Activated CD4-positive, alpha-beta T cell treated with anti-CD3 and anti-CD28 coated beads for 36 hours (primary cell): Measurements from ENCODE around the gene MAN2A1. TPM values are rescaled to one million over a fixed set of nuclear protein-coding genes. Genes with fewer than 3 reads are reported as not detected.
"Not testable (repeated sequence)": the region's sequence is repeated elsewhere in the genome, so short reads cannot be mapped to it uniquely, and the experiment has no call there.

ENCODE experiments used
- ATAC-seq: fragments of 200-7000 bp; cut with Tn5 transposase; one replicate; pipeline ENCODE4 v1.10.0; 2021; ENCODE audit warnings: mild to moderate bottlenecking, moderate library complexity
- CTCF ChIA-PET: fragments of 350-600 bp; sonication (Branson Sonifier 250); formaldehyde crosslinking; loops from one replicate; lab custom pipeline; 2021; ENCODE audit warnings: antibody characterized with exemption; lab: Charles Lee
- POLR2A ChIA-PET: fragments of 350-600 bp; sonication (Branson Sonifier 250); formaldehyde crosslinking; loops from one replicate; lab custom pipeline; 2021; ENCODE audit warnings: antibody characterized with exemption, inconsistent platforms; lab: Charles Lee
- DNase-seq: peaks from one replicate; pipeline ENCODE4 v3.0.0-alpha.2; 2020
- H3K27ac Mint-ChIP-seq: one replicate; pipeline ENCODE4 v1.8.0; 2021; ENCODE audit warnings: mixed read lengths
- H3K27me3 Mint-ChIP-seq: one replicate; pipeline ENCODE4 v1.8.0; 2021; ENCODE audit warnings: mixed read lengths
- H3K36me3 Mint-ChIP-seq: one replicate; pipeline ENCODE4 v1.8.0; 2021; ENCODE audit warnings: low read depth, mixed read lengths
- H3K4me1 Mint-ChIP-seq: one replicate; pipeline ENCODE4 v1.8.0; 2021; ENCODE audit warnings: mixed read lengths
- H3K4me3 Mint-ChIP-seq: one replicate; pipeline ENCODE4 v1.8.0; 2021; ENCODE audit warnings: mild to moderate bottlenecking, moderate library complexity, mixed read lengths
- H3K9me3 Mint-ChIP-seq: one replicate; pipeline ENCODE4 v1.8.0; 2021; ENCODE audit warnings: low read depth, mixed read lengths
- intact Hi-C, 2 experiments: fragments of 100-400 bp; cut with DNase I in 1 of 2; cut with micrococcal nuclease in 1 of 2; formaldehyde crosslinking; loops; one replicate each; pipeline versions ENCODE4 v1.14.2 to v1.15.1; 2022 to 2024; cut with DNase I, micrococcal nuclease
- total RNA-seq, 2 experiments: library from RNA; stranded (reverse); gene quantifications; one replicate each; pipeline ENCODE4 v1.2.3, GENCODE V29; 2021

MAN2A1 gene
- total RNA-seq, 2 experiments from 2014 or later = 33.4 to 33.6 TPM

DNA sequence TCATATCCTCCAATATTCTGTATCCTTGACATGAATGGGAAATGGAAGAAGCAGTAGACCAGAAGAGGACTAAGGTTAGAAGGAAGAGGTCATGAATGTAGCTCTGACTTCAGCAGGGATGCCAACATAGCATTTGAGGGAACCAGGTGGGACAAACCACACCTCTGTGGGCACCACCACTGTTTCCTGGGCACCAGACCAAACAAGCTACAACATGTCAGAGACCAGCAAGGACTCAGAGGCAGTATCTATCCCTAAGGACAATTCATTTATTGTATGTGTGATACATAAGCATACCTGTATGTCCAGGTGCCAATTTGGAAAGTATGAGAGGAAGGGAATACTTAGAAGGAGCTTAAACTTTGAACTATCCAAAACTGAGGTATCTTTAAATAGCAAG is 192.8 kb downstream of the MAN2A1 start:
- Mint-ChIP-seq H3K36me3 (no peaks in the 10 kb centered on the region), H3K27me3 (no peaks in the 10 kb centered on the region), H3K4me3 (no peak overlapping the region), H3K27ac (no peak overlapping the region), H3K9me3 (no peaks in the 10 kb centered on the region), H3K4me1 (peaks cover 12% of the 10 kb centered on the region)
- ATAC-seq (no peak), DNase-seq (no peak)
- intact Hi-C loops = no loop called here
- ChIA-PET POLR2A (no interaction called here), CTCF (interaction anchor here (0.5 kb wide), 1 partner anchor 945 kb away, joined by 3 read pairs; no protein-coding TSS in a partner anchor)

DNA sequence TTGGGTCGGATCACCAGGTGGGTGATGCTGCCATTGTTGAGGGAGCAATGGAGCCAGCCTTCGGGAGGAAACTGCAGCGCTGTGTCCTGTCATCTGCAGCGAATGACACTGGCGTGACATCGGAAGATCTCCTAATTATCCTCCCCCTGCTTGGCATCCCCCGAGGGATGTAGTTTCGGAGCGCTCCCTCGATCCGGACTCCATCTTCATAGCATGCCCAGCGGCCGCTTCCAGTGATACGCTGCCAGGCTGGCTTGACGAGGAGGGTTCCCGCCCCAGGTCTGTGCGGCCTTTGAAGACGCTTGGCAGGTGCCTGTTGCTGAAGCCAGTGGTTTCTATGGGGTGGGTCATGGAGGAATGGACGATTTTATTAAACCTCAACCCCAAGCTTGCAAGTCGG is 194.9 kb downstream of the MAN2A1 start:
- no peak for ATAC-seq
- DNase-seq = no peak
- intact Hi-C loops = no loop called here
- ChIA-PET POLR2A (no interaction called here), CTCF (no interaction called here)
- no peaks in the 10 kb centered on the region for H3K27me3 Mint-ChIP-seq
- peaks cover 17% of the 10 kb centered on the region for H3K4me1 Mint-ChIP-seq
- no peak overlapping the region for H3K27ac Mint-ChIP-seq
- no peaks in the 10 kb centered on the region for H3K36me3 Mint-ChIP-seq
- no peak overlapping the region for H3K4me3 Mint-ChIP-seq
- no peaks in the 10 kb centered on the region for H3K9me3 Mint-ChIP-seq

DNA sequence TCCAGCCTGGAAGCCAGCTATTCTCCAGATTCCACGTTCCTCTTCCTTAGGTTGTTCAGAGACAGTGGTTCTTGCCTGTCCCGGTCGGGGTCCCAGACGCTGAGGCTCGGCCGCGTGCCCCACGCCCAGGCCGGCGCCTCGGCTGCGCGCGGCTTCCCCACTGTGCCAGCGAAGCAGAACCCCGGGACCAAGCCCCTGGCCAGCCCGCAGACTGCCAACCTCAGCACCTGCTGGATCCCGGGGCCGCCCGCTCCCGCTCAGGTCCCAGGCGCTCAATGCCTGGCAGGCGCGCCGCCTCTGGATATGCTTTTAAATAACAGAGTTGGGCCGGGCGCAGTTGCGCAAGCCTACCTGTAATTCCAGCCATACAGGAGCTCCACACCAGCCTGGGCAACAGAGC is 195.5 kb downstream of the MAN2A1 start:
- DNase-seq (no peak), ATAC-seq (no peak)
- intact Hi-C loops = no loop called here
- H3K4me3 Mint-ChIP-seq = no peak overlapping the region
- H3K27ac Mint-ChIP-seq = no peak overlapping the region
- POLR2A ChIA-PET = no interaction called here
- CTCF ChIA-PET = no interaction called here
- H3K4me1 Mint-ChIP-seq = peaks cover 17% of the 10 kb centered on the region
- no peaks in the 10 kb centered on the region for H3K36me3 Mint-ChIP-seq
- H3K27me3 Mint-ChIP-seq = no peaks in the 10 kb centered on the region
- H3K9me3 Mint-ChIP-seq = no peaks in the 10 kb centered on the region

DNA sequence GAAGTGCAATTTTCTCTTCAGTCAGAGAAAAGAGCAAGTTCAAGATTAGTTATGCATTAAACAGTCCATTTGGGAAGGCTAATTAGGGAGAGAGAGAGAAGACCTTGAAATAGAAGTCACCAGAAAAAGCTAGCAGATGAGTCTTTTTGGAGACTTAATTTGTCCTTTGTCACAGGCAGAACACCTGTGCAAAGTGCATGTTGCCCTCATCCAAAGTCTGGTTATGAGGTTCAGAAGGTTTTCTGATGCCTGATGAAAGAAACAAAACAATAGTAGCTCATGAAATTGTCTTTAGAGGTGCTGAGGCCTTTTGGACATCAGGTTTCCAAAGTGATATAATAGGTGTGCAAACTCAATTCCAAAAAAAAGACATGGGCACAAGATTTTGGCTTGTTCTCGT is 199.3 kb downstream of the MAN2A1 start:
- no peak overlapping the region for H3K4me3 Mint-ChIP-seq
- DNase-seq (no peak), ATAC-seq (no peak)
- no peaks in the 10 kb centered on the region for H3K36me3 Mint-ChIP-seq
- intact Hi-C loops = no loop called here
- peaks cover 4% of the 10 kb centered on the region for H3K9me3 Mint-ChIP-seq
- no peaks in the 10 kb centered on the region for H3K27me3 Mint-ChIP-seq
- H3K4me1 Mint-ChIP-seq = peaks cover 5% of the 10 kb centered on the region
- H3K27ac Mint-ChIP-seq = no peak overlapping the region
- ChIA-PET CTCF (interaction anchor here (0.8 kb wide), 1 partner anchor 59 kb away, joined by 3 read pairs; no protein-coding TSS in a partner anchor), POLR2A (no interaction called here)

DNA sequence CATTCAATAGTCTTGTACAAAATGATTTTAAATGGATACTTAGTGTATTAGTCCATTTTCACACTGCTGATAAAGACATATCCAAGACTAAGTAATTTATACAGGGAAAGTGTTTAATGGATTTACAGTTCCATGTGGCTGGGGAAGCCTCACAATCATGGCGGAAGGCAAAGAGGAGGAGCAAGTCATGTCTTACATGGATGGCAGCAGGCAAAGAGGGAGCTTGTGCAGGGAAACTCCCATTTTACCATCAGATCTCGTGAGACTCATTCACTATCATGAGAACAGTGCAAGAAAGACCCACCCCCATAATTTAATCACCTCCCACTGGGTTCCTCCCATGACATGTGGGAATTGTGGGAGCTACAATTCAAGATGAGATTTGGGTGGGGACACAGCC is 203.5 kb downstream of the MAN2A1 start:
- H3K4me3 Mint-ChIP-seq, ATAC-seq, H3K9me3 Mint-ChIP-seq, H3K4me1 Mint-ChIP-seq, POLR2A ChIA-PET, DNase-seq, intact Hi-C loops, H3K36me3 Mint-ChIP-seq, H3K27ac Mint-ChIP-seq, H3K27me3 Mint-ChIP-seq: not testable (repeated sequence)
- CTCF ChIA-PET = interaction anchor here (0.8 to 1.8 kb wide), 2 partner anchors 17 to 547 kb away, joined by 3 read pairs; no protein-coding TSS in a partner anchor

DNA sequence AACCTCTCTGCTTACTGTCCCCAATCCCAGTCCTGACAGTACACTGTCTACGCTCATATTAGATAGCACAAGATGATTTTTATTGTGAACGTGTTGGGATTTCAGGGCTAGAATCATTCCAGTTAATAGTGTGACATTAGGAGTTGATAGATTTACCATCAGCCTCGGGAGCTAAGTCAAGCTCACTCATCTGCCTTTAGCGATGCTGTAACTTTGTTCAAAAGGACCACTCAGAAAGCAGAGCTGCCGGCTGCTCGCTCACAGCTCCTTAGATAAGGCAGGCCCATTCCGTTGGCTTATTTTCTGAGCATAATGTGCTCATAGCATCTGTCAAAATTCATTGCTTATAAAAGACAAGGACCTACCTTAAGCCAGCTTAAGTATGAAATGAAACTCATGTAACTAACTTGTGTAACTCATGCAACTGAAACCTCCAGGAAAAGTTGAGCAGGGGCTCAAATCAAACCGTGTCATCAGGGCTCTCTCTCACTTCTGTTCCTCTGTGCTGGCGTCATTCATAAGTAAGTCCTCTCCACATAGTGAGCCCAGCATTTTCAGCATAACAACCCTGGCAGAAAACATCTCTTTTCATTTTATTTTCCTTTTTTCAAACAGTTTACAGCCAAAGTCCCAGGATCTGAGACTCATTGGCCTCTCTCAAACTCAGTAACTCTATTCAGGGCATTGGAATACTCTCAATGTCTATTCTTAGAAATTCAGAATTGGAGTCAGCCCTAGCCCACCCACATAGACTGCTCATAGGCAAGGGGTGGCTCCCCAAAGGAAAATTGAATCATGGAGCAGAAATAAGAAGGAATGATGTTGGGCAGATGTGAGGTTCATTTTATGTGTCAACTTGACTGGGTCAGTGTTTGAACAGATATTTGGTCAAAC is 208.8 kb downstream of the MAN2A1 start:
- POLR2A ChIA-PET = no interaction called here
- ATAC-seq (no peak), DNase-seq (no peak)
- Mint-ChIP-seq H3K4me3 (no peak overlapping the region), H3K27me3 (no peaks in the 10 kb centered on the region), H3K36me3 (no peaks in the 10 kb centered on the region), H3K4me1 (no peaks in the 10 kb centered on the region), H3K27ac (no peak overlapping the region), H3K9me3 (no peaks in the 10 kb centered on the region)
- CTCF ChIA-PET = interaction anchor here (0.8 kb wide), 1 partner anchor 25 kb away, joined by 3 read pairs; no protein-coding TSS in a partner anchor
- intact Hi-C loops = no loop called here

DNA sequence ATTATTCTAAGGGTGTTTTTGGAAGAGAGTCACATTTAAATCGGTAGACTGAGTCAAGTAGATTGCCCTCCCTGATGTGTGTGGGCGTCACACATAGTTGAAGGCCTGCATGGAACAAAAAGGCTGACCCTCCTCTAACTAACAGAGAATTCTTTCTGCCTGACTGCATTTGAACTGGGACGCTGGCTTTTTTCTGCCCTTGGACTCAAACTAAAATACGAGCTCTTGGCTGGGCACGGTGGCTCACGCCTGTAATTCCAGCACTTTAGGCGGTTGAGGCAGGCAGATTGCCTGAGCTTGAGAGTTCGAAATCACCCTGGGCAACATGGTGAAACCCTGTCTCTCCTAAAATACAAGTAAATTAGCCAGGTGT is 209.4 kb downstream of the MAN2A1 start:
- no peak overlapping the region for H3K27ac Mint-ChIP-seq
- CTCF ChIA-PET = no interaction called here
- no peaks in the 10 kb centered on the region for H3K4me1 Mint-ChIP-seq
- POLR2A ChIA-PET = no interaction called here
- no peaks in the 10 kb centered on the region for H3K9me3 Mint-ChIP-seq
- no peak overlapping the region for H3K4me3 Mint-ChIP-seq
- ATAC-seq (no peak), DNase-seq (no peak)
- H3K27me3 Mint-ChIP-seq = no peaks in the 10 kb centered on the region
- H3K36me3 Mint-ChIP-seq = no peaks in the 10 kb centered on the region
- intact Hi-C loops = no loop called here

DNA sequence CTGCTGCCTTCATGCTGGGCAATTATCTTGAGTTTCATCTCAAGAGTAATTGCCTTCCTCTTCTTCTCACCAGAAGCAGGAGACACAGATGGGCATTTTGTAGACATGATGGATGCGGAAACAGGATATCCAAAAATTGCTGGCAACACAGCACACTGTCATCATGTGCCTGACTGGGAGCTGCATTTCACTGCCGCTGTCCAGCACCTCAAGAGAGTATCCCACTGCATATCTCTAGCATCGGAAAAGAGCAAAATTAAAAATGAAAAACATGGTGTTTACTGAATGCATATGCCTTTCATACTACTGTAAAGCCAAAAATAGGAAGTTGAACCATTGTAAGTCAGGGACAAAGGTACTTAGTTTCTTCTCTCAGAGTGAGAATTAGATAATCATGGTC is 210.7 kb downstream of the MAN2A1 start:
- ChIA-PET POLR2A (no interaction called here), CTCF (no interaction called here)
- ATAC-seq (no peak), DNase-seq (no peak)
- no peak overlapping the region for H3K4me3 Mint-ChIP-seq
- H3K27me3 Mint-ChIP-seq = no peaks in the 10 kb centered on the region
- H3K4me1 Mint-ChIP-seq = no peaks in the 10 kb centered on the region
- no peaks in the 10 kb centered on the region for H3K9me3 Mint-ChIP-seq
- no peak overlapping the region for H3K27ac Mint-ChIP-seq
- H3K36me3 Mint-ChIP-seq = no peaks in the 10 kb centered on the region
- intact Hi-C loops = no loop called here

DNA sequence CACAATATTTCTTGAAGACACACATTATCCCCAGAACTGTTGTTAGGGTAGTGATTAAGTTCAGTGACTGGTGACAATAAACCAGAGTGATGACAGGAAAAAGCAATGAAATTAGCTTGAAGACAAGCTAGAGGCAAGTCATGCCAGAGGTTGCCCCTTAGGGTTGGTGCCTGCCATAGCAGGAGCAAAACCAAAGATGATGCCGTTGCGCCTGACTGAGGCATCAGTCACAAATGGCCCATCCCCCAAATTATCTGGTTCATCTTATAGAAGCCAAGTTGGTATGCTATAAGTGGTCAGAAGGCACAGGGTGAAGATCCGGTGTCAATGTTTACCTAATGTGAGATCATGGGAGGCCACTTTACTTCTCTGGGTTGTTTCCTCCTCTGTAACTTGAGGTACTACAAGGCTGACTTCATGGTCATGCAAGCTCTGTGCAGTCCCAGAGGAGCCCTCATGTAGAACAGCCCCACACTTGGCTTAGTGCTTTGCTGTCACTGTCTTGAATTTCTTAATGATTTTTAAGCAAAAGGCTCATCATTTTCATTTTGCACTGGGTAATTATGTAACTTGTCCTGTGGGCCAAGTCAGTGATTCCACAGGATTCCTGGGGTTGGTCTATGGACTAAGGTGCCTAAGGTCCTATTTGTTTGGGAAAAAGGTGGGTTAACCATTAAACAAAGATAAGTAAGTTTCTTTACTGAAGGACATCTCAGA is 211.3 kb downstream of the MAN2A1 start:
- H3K27me3 Mint-ChIP-seq = no peaks in the 10 kb centered on the region
- H3K27ac Mint-ChIP-seq = no peak overlapping the region
- intact Hi-C loops = no loop called here
- no peaks in the 10 kb centered on the region for H3K4me1 Mint-ChIP-seq
- ChIA-PET CTCF (no interaction called here), POLR2A (no interaction called here)
- no peak for ATAC-seq
- no peak overlapping the region for H3K4me3 Mint-ChIP-seq
- no peaks in the 10 kb centered on the region for H3K36me3 Mint-ChIP-seq
- H3K9me3 Mint-ChIP-seq = no peaks in the 10 kb centered on the region
- DNase-seq = no peak

DNA sequence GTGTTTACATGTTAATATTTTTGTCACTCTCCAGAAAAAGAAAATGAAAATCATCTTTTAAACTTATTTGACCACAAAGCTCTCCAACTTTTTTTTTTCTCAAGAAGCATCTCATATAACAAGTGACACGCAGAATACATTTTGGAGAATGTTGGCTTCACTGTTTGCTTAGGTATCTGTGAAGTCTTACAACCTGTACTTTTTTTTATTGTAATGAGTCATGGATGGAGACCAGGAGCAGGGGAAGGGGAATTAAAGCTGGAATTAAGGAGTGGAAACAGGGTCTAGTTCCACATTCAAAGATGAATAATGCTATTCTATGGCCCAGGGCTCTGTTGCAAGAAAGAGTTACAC is 211.9 kb downstream of the MAN2A1 start:
- DNase-seq = no peak
- Mint-ChIP-seq H3K36me3 (no peaks in the 10 kb centered on the region), H3K27me3 (no peaks in the 10 kb centered on the region), H3K4me1 (no peaks in the 10 kb centered on the region), H3K9me3 (no peaks in the 10 kb centered on the region), H3K4me3 (no peak overlapping the region), H3K27ac (no peak overlapping the region)
- ChIA-PET CTCF (no interaction called here), POLR2A (no interaction called here)
- no peak for ATAC-seq
- intact Hi-C loops = no loop called here

DNA sequence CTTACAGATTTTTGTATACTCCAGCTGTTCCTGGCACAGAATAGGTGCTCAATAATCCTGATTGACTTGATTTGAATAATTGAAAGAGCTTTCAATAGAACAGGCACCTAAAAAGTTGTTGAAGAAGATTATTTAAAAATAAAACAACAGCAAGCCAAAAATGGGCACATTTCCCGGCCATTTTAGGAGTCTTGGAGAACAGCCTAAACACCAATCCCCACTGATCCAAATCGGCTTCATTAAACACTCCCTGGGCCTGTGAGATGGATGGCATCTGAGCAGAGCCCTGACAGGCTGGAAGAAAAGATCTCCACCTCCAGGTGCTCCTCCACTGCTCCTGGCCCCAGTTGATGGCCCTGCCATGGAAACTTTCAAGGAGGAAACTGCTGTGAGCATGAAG is 213.3 kb downstream of the MAN2A1 start:
- no peak for DNase-seq
- no peaks in the 10 kb centered on the region for H3K4me1 Mint-ChIP-seq
- ChIA-PET POLR2A (no interaction called here), CTCF (no interaction called here)
- no peaks in the 10 kb centered on the region for H3K36me3 Mint-ChIP-seq
- no peaks in the 10 kb centered on the region for H3K9me3 Mint-ChIP-seq
- no peak overlapping the region for H3K4me3 Mint-ChIP-seq
- no peaks in the 10 kb centered on the region for H3K27me3 Mint-ChIP-seq
- no peak overlapping the region for H3K27ac Mint-ChIP-seq
- no peak for ATAC-seq
- intact Hi-C loops = no loop called here

DNA sequence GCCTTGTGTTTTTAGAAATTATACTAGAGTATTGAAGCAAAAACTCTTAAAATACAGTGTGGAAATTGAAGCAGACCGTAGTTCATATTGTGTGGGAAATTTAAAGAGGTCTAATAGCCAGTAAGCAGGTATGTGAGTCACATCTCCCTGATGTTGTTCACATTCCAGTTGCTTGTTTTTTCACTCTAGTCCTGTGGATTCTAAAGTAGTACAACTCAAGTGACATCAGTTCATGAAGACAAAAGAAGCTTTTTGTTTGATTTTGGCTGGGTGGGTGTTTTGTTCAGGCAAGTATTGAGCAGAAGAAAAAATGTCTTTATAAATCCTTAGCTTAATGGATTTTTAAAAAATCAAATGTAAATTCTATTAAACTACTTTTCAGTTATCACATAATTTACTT is 216.2 kb downstream of the MAN2A1 start:
- intact Hi-C loops = no loop called here

More for the DNA sequence above, 216.2 kb downstream of the MAN2A1 start:
- POLR2A ChIA-PET = interaction anchor here (0.7 kb wide), 1 partner anchor 169 kb away, joined by 3 read pairs; no protein-coding TSS in a partner anchor
- no peak for DNase-seq
- Mint-ChIP-seq H3K36me3 (no peaks in the 10 kb centered on the region), H3K4me1 (no peaks in the 10 kb centered on the region), H3K4me3 (no peak overlapping the region), H3K9me3 (no peaks in the 10 kb centered on the region), H3K27ac (no peak overlapping the region), H3K27me3 (no peaks in the 10 kb centered on the region)
- no peak for ATAC-seq
- CTCF ChIA-PET = interaction anchor here (0.6 kb wide), 2 partner anchors 66 to 289 kb away, joined by 3 to 4 read pairs; no protein-coding TSS in a partner anchor
